A549 (cell line): ENCODE results near the gene RORB. TPM values are rescaled to one million over a fixed set of nuclear protein-coding genes. Genes with fewer than 3 reads are reported as not detected.

Experiments
- ATAC-seq, 2 experiments: fragments of 200-7000 bp in 1 of 2; fragments of >200 bp in 1 of 2; cut with Nextera tagmentation in 1 of 2; cut with Tn5 transposase in 1 of 2; 3 replicates each; pipeline versions ENCODE4 v1.8.0 to v1.9.1; 2018 to 2020; ENCODE audit warnings: mild to moderate bottlenecking in 1 of 2, moderate library complexity in 1 of 2
- CTCF ChIA-PET: fragments of 300-600 bp; sonication (Branson Sonifier 250); formaldehyde crosslinking; extraction: SDS; loops from one replicate; lab custom pipeline; 2021; ENCODE audit warnings: antibody characterized with exemption, inconsistent platforms; lab: Yijun Ruan, JAX
- POLR2A ChIA-PET: fragments of 350-600 bp; formaldehyde crosslinking; extraction: SDS; loops from one replicate; lab custom pipeline; 2021; ENCODE audit warnings: antibody characterized with exemption, inconsistent platforms; lab: Yijun Ruan, JAX
- DNase-seq, 2 experiments: peaks; one replicate each; pipeline versions ENCODE4 v3.0.0 to v3.0.0-alpha.2; 2011 to 2016; ENCODE audit warnings: low read depth in 1 of 2, low spot score in 1 of 2
- FAIRE-seq: peaks from 2 replicates; lab custom pipeline; 2011; peaks lifted over from hg19 to GRCh38; lab: Jason Lieb, UNC
- H3K27ac ChIP-seq, 2 experiments: fragments of >200 bp; sonication (Bioruptor Twin); formaldehyde crosslinking; 3 replicates each; pipeline ENCODE4 v1.5.1; 2016 to 2017
- H3K4me1 ChIP-seq: fragments of >200 bp; sonication (Bioruptor Twin); formaldehyde crosslinking; 3 replicates; pipeline ENCODE4 v1.6.1; 2016
- H3K4me2 ChIP-seq: fragments of >200 bp; sonication (Bioruptor Twin); formaldehyde crosslinking; 3 replicates; pipeline ENCODE4 v1.6.1; 2016
- H3K4me3 ChIP-seq: fragments of >200 bp; sonication (Bioruptor Twin); formaldehyde crosslinking; 3 replicates; pipeline ENCODE4 v1.5.1; 2016
- H3K9me3 ChIP-seq: fragments of >200 bp; sonication (Bioruptor Twin); formaldehyde crosslinking; 3 replicates; pipeline ENCODE4 v1.6.1; 2016
- CBX2 ChIP-seq: fragments of 200-600 bp; sonication (generic); IDR thresholded peaks from 2 replicates; pipeline ENCODE4 v1.6.1; 2016; ENCODE audit warnings: low read depth, mild to moderate bottlenecking, borderline replicate concordance
- CBX8 ChIP-seq: fragments of 200-600 bp; sonication (generic); IDR thresholded peaks from 2 replicates; pipeline ENCODE4 v1.6.1; 2016
- CEBPB ChIP-seq, 2 experiments: fragments of >200 bp in 1 of 2; sonication (Bioruptor Twin) in 1 of 2; formaldehyde crosslinking in 1 of 2; IDR thresholded peaks; 2 replicates each; pipeline ENCODE4 v1.6.1; 2012 to 2016
- EHMT2 ChIP-seq: fragments of 200-600 bp; sonication (generic); IDR thresholded peaks from 2 replicates; pipeline ENCODE4 v1.6.1; 2016; ENCODE audit warnings: antibody characterized with exemption, low read depth, mild to moderate bottlenecking, moderate library complexity
- FOXS1 ChIP-seq: fragments of 250-450 bp; sonication (Bioruptor Pico); IDR thresholded peaks from 2 replicates; pipeline ENCODE4 v1.5.0; 2020; ENCODE audit warnings: mild to moderate bottlenecking, moderate library complexity
- GATA3 ChIP-seq: IDR thresholded peaks from 2 replicates; pipeline ENCODE4 v1.6.1; 2012; ENCODE audit warnings: borderline replicate concordance
- HOXB13 ChIP-seq: fragments of 250-450 bp; sonication (Bioruptor Pico); IDR thresholded peaks from 2 replicates; pipeline ENCODE4 v1.5.0; 2020; ENCODE audit warnings: low read depth, mild to moderate bottlenecking, moderate library complexity
- JUNB ChIP-seq: fragments of >200 bp; sonication (Bioruptor Twin); formaldehyde crosslinking; IDR thresholded peaks from 2 replicates; pipeline ENCODE4 v1.6.1; 2016
- MAFK ChIP-seq: fragments of 450-650 bp; IDR thresholded peaks from 2 replicates; pipeline ENCODE4 v1.6.1; 2014; ENCODE audit not compliant: partially characterized antibody
- MAZ ChIP-seq: fragments of 150-350 bp; IDR thresholded peaks from 2 replicates; pipeline ENCODE4 v1.6.1; 2014; ENCODE audit warnings: antibody characterized with exemption, low read depth, low read length, borderline replicate concordance
- NFE2L2 ChIP-seq: fragments of 150-350 bp; conservative IDR thresholded peaks from 2 replicates; pipeline ENCODE4 v1.6.1; 2014; ENCODE audit warnings: low read length
- NR3C1 ChIP-seq: fragments of >200 bp; sonication (Bioruptor Twin); formaldehyde crosslinking; IDR thresholded peaks from 3 replicates; pipeline ENCODE4 v1.6.1; 2017
- POLR2A ChIP-seq: IDR thresholded peaks from 2 replicates; pipeline ENCODE4 v1.6.1; 2012; ENCODE audit warnings: mild to moderate bottlenecking, low read length
- RAD21 ChIP-seq, 2 experiments: fragments of >200 bp in 1 of 2; sonication (Bioruptor Twin) in 1 of 2; formaldehyde crosslinking in 1 of 2; IDR thresholded peaks in 1 of 2; conservative IDR thresholded peaks in 1 of 2; 2 replicates in 1 of 2; 3 replicates in 1 of 2; pipeline ENCODE4 v1.6.1; 2012 to 2018; ENCODE audit warnings: inconsistent platforms in 1 of 2
- RARB ChIP-seq: fragments of 250-450 bp; sonication (Bioruptor Pico); IDR thresholded peaks from 2 replicates; pipeline ENCODE4 v1.8.0; 2021; ENCODE audit warnings: mild to moderate bottlenecking, moderate library complexity
- RCOR1 ChIP-seq: fragments of 150-350 bp; IDR thresholded peaks from 2 replicates; pipeline ENCODE4 v1.6.1; 2014; ENCODE audit warnings: antibody characterized with exemption, low read length, low read depth
- RFX5 ChIP-seq: fragments of 450-650 bp; IDR thresholded peaks from 2 replicates; pipeline ENCODE4 v1.7.1; 2014; ENCODE audit warnings: antibody characterized with exemption, mild to moderate bottlenecking, moderate library complexity
- TP53 ChIP-seq: fragments of 250-450 bp; sonication (Bioruptor Pico); IDR thresholded peaks from 2 replicates; pipeline ENCODE4 v1.5.0; 2021; ENCODE audit warnings: mild to moderate bottlenecking, moderate library complexity
- ZNF302 ChIP-seq: fragments of 250-450 bp; sonication (Bioruptor Pico); IDR thresholded peaks from 2 replicates; pipeline ENCODE4 v1.9.0; 2021; ENCODE audit warnings: inconsistent platforms, mild to moderate bottlenecking, moderate library complexity
- WGBS: methylation state at CpG from one replicate; pipeline ENCODE4 v1.1.6; 2017; ENCODE audit errors: missing lambda C conversion rate; 5-methylcytosine and 5-hydroxymethylcytosine counted together
- polyA plus RNA-seq, 4 experiments: library from polyadenylated mRNA; depleted of rRNA in 3 of 4; stranded (reverse); fragments of >200 nt; fragmentation: RNase III in 1 of 4; extraction: RNeasy Plus Mini Kit Qiagen cat#74134 plus additional on column Dnase treatment in 1 of 4; gene quantifications; 2 replicates in 3 of 4; 3 replicates in 1 of 4; pipeline ENCODE4 v1.2.3, GENCODE V29; 2011 to 2017
- TF ChIP-seq, protein P1 (sequence below): fragments of 250-450 bp; sonication (Bioruptor Pico); IDR thresholded peaks from 2 replicates; pipeline ENCODE4 v1.5.0; 2021; ENCODE audit warnings: mild to moderate bottlenecking, moderate library complexity, borderline replicate concordance
- TF ChIP-seq, protein P2 (sequence below): fragments of >200 bp; sonication (Bioruptor Twin); formaldehyde crosslinking; IDR thresholded peaks from 2 replicates; pipeline ENCODE4 v1.6.1; 2016
- TF ChIP-seq, protein P3 (sequence below): fragments of >200 bp; sonication (Bioruptor Twin); formaldehyde crosslinking; IDR thresholded peaks from 3 replicates; pipeline ENCODE4 v1.5.1; 2016
- TF ChIP-seq, protein P4 (sequence below): fragments of 250-450 bp; sonication (Bioruptor Pico); IDR thresholded peaks from 2 replicates; pipeline ENCODE4 v1.5.0; 2020; ENCODE audit warnings: low read depth, mild to moderate bottlenecking, moderate library complexity
- TF ChIP-seq, protein P5 (sequence below): fragments of 450-650 bp; IDR thresholded peaks from 2 replicates; pipeline ENCODE4 v1.6.1; 2014; ENCODE audit warnings: antibody characterized with exemption
- TF ChIP-seq, protein P6 (sequence below): IDR thresholded peaks from 2 replicates; pipeline ENCODE4 v1.6.1; 2012

Gene RORB
- polyA plus RNA-seq, 2 of the 4 experiments (the other 2 are of a cell fraction): not detected

DNA sequence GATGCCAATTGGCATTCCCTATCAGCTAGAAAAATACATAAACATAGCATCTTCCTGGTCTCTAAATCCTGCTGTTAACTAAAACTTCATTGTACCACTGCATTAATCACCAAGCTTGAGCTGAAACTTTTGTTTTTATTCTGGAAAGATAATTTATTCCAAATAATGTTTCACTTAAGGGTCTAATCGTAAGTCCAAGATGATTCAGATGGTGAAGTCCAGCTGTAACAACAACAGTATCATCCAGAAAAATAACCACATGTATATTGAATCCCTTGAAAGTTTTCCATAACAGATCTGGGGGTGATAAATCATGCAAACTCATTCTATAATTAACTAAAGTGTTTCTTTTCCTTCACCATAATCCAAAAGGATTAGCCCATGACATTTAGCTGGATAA, 23.9 kb downstream of the RORB start:
- H3K4me2 ChIP-seq: no peak overlapping the region
- no peak for ATAC-seq
- TF ChIP-seq, protein P1, sequence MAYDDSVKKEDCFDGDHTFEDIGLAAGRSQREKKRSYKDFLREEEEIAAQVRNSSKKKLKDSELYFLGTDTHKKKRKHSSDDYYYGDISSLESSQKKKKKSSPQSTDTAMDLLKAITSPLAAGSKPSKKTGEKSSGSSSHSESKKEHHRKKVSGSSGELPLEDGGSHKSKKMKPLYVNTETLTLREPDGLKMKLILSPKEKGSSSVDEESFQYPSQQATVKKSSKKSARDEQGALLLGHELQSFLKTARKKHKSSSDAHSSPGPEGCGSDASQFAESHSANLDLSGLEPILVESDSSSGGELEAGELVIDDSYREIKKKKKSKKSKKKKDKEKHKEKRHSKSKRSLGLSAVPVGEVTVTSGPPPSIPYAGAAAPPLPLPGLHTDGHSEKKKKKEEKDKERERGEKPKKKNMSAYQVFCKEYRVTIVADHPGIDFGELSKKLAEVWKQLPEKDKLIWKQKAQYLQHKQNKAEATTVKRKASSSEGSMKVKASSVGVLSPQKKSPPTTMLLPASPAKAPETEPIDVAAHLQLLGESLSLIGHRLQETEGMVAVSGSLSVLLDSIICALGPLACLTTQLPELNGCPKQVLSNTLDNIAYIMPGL (CRISPR knock-in tag): no peak
- TF ChIP-seq, protein P2, sequence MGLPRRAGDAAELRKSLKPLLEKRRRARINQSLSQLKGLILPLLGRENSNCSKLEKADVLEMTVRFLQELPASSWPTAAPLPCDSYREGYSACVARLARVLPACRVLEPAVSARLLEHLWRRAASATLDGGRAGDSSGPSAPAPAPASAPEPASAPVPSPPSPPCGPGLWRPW: no peak
- TF ChIP-seq EHMT2 (no peak), NR3C1 (no peak), NFE2L2 (no peak), GATA3 (no peak), CBX8 (no peak)
- POLR2A ChIA-PET: no interaction called here
- no peak overlapping the region for H3K27ac ChIP-seq
- CTCF ChIA-PET: no interaction called here
- DNase-seq: no peak
- H3K4me1 ChIP-seq: no peaks in the 10 kb centered on the region
- no peak for FAIRE-seq
- H3K9me3 ChIP-seq: no peaks in the 10 kb centered on the region
- H3K4me3 ChIP-seq: no peak overlapping the region
- WGBS: 3% methylated on average over 1 of the region's 1 CpG

DNA sequence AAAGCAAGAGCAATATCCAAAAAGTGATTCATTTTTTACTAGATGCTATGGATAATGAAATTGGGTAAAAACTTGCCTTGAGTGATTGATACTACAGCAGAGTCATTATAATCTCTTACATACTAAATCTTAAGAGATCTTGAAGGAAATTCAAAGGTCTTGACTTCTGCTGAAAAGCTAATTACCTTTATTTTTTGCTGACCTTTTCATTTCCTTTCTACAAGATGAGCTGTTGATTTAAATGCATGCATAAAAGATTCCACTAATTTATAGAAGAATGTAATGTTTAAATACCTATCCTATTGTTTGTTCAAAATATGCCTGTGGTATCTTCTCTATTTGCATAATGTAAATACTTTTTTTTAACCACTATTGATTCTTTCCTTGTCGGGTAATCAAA, 27.2 kb downstream of the RORB start:
- no peak for TF ChIP-seq RAD21 (conservative IDR thresholded peaks at IDR 0.05 in 1 of 2, IDR thresholded peaks at IDR 0.05 in 1 of 2)
- TF ChIP-seq MAFK: peak; percentile 86
- POLR2A ChIA-PET: no interaction called here
- DNase-seq: no peak
- ATAC-seq: no peak
- FAIRE-seq: no peak
- Histone ChIP-seq H3K4me1 (no peaks in the 10 kb centered on the region), H3K27ac (no peak overlapping the region), H3K9me3 (no peaks in the 10 kb centered on the region), H3K4me3 (no peak overlapping the region), H3K4me2 (no peak overlapping the region)
- 1% methylated on average over 1 of the region's 1 CpG for WGBS
- CTCF ChIA-PET: no interaction called here

DNA sequence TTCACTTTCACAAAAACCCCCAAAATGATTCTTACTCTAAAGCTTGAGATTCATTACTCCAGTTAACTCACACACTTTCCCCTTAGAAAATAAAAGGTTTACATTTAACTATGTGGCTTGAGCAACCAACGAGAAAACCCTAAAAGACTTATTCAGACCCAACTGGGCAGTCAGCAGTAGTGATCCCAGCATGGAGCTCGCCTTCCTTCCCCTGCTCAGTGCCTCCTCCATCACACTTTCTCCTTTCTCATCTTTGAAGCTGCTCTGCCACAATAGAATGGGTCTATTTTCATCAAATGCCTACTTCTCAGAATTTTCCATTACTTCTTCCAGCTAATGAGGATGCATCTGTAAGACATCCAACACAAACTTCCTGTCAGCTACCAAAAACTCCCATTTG, 29.1 kb downstream of the RORB start:
- ATAC-seq (no peak), FAIRE-seq (no peak), DNase-seq (no peak)
- H3K4me3 ChIP-seq: no peak overlapping the region
- no peaks in the 10 kb centered on the region for H3K4me1 ChIP-seq
- TF ChIP-seq MAZ (no peak), RFX5 (no peak), JUNB (no peak), CBX2 (no peak), TP53 (no peak), NR3C1 (no peak), ZNF302 (CRISPR knock-in tag) (no peak), RCOR1 (no peak), FOXS1 (CRISPR knock-in tag) (no peak), CEBPB (IDR thresholded peaks at IDR 0.05) (no peak), RARB (CRISPR knock-in tag) (no peak), POLR2A (no peak), HOXB13 (CRISPR knock-in tag) (no peak)
- TF ChIP-seq, protein P3, sequence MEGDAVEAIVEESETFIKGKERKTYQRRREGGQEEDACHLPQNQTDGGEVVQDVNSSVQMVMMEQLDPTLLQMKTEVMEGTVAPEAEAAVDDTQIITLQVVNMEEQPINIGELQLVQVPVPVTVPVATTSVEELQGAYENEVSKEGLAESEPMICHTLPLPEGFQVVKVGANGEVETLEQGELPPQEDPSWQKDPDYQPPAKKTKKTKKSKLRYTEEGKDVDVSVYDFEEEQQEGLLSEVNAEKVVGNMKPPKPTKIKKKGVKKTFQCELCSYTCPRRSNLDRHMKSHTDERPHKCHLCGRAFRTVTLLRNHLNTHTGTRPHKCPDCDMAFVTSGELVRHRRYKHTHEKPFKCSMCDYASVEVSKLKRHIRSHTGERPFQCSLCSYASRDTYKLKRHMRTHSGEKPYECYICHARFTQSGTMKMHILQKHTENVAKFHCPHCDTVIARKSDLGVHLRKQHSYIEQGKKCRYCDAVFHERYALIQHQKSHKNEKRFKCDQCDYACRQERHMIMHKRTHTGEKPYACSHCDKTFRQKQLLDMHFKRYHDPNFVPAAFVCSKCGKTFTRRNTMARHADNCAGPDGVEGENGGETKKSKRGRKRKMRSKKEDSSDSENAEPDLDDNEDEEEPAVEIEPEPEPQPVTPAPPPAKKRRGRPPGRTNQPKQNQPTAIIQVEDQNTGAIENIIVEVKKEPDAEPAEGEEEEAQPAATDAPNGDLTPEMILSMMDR: no peak
- TF ChIP-seq, protein P4, sequence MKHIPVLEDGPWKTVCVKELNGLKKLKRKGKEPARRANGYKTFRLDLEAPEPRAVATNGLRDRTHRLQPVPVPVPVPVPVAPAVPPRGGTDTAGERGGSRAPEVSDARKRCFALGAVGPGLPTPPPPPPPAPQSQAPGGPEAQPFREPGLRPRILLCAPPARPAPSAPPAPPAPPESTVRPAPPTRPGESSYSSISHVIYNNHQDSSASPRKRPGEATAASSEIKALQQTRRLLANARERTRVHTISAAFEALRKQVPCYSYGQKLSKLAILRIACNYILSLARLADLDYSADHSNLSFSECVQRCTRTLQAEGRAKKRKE (CRISPR knock-in tag): no peak
- TF ChIP-seq, protein P5, sequence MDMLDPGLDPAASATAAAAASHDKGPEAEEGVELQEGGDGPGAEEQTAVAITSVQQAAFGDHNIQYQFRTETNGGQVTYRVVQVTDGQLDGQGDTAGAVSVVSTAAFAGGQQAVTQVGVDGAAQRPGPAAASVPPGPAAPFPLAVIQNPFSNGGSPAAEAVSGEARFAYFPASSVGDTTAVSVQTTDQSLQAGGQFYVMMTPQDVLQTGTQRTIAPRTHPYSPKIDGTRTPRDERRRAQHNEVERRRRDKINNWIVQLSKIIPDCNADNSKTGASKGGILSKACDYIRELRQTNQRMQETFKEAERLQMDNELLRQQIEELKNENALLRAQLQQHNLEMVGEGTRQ: no peak
- TF ChIP-seq, protein P6, sequence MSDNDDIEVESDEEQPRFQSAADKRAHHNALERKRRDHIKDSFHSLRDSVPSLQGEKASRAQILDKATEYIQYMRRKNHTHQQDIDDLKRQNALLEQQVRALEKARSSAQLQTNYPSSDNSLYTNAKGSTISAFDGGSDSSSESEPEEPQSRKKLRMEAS: no peak
- no peaks in the 10 kb centered on the region for H3K9me3 ChIP-seq
- POLR2A ChIA-PET: no interaction called here
- no peak overlapping the region for H3K4me2 ChIP-seq
- no peak overlapping the region for H3K27ac ChIP-seq
- 0% methylated on average over 2 of the region's 2 CpGs for WGBS
- CTCF ChIA-PET: no interaction called here
